K562 (cell line): ENCODE data around the gene LYPD4. TPM values are rescaled to one million over a fixed set of nuclear protein-coding genes. Genes with fewer than 3 reads are reported as not detected.
A peak's percentile ranks its signal among the peaks of the same experiment; 100 is the strongest.

Source experiments
- ARHGAP35 ChIP-seq: fragments of 450-650 bp; IDR thresholded peaks from 2 replicates; pipeline ENCODE4 v1.6.1; 2018; ENCODE audit not compliant: partially characterized antibody
- ELF2 ChIP-seq: fragments of 250-450 bp; sonication (Bioruptor Pico); IDR thresholded peaks from 2 replicates; pipeline ENCODE4 v1.5.0; 2021; ENCODE audit warnings: mild to moderate bottlenecking
- ETV1 ChIP-seq: fragments of 450-650 bp; conservative IDR thresholded peaks from 2 replicates; pipeline ENCODE4 v1.6.1; 2016; ENCODE audit warnings: missing genetic modification characterization, control low read depth, low read depth, missing compliant biosample characterization
- EZH2 ChIP-seq: IDR thresholded peaks from 2 replicates; pipeline ENCODE4 v1.6.1; 2012; ENCODE audit warnings: low read depth, mild to moderate bottlenecking, inconsistent platforms, low read length, borderline replicate concordance
- GABPB2 ChIP-seq: fragments of 250-450 bp; sonication (Bioruptor Pico); conservative IDR thresholded peaks from 2 replicates; pipeline ENCODE4 v1.5.1; 2021; ENCODE audit warnings: mild to moderate bottlenecking
- HCFC1 ChIP-seq: IDR thresholded peaks from 2 replicates; pipeline ENCODE4 v1.6.1; 2012; ENCODE audit warnings: low read depth, low read length, improper control_type of control experiment
- HDAC8 ChIP-seq: fragments of 450-650 bp; IDR thresholded peaks from 2 replicates; pipeline ENCODE4 v1.6.1; 2016; ENCODE audit warnings: mild to moderate bottlenecking, missing genetic modification characterization, moderate library complexity, missing compliant biosample characterization
- JUN ChIP-seq, 2 experiments: sonication (generic) in 1 of 2; formaldehyde crosslinking in 1 of 2; IDR thresholded peaks; 2 replicates each; pipeline versions ENCODE4 v1.6.1 to v1.8.0; 2012 to 2022; ENCODE audit warnings: borderline replicate concordance in 2 of 2, mild to moderate bottlenecking in 2 of 2, improper control_type of control experiment in 1 of 2, low read depth in 1 of 2, low read length in 1 of 2, missing genetic modification reagents in 1 of 2
- KAT7 ChIP-seq: sonication (generic); formaldehyde crosslinking; IDR thresholded peaks from 2 replicates; pipeline ENCODE4 v1.8.0; 2022; ENCODE audit warnings: missing genetic modification reagents, mild to moderate bottlenecking, borderline replicate concordance
- KDM1A ChIP-seq, 2 experiments: fragments of 450-650 bp; IDR thresholded peaks; 2 replicates each; pipeline ENCODE4 v1.6.1; 2016; ENCODE audit warnings: mild to moderate bottlenecking in 2 of 2
- LARP7 ChIP-seq: fragments of 450-650 bp; IDR thresholded peaks from 2 replicates; pipeline ENCODE4 v1.6.1; 2016
- MTA2 ChIP-seq: fragments of 450-650 bp; IDR thresholded peaks from 2 replicates; pipeline ENCODE4 v1.6.1; 2016; ENCODE audit warnings: low read depth
- RBM34 ChIP-seq: fragments of 200-400 bp; formaldehyde crosslinking; IDR thresholded peaks from 2 replicates; pipeline ENCODE4 v1.6.1; 2018; ENCODE audit warnings: low read length, borderline replicate concordance; ENCODE audit not compliant: insufficient read depth
- SIX5 ChIP-seq, 2 experiments: IDR thresholded peaks; 2 replicates each; pipeline ENCODE4 v1.6.1; 2011; ENCODE audit warnings: low read length in 2 of 2, borderline replicate concordance in 1 of 2, low read depth in 1 of 2, mild to moderate bottlenecking in 1 of 2, moderate library complexity in 1 of 2; ENCODE audit not compliant: insufficient read depth in 1 of 2
- TCFL5 ChIP-seq: fragments of 250-450 bp; sonication (Bioruptor Pico); conservative IDR thresholded peaks from 2 replicates; pipeline ENCODE4 v1.6.1; 2021; ENCODE audit warnings: mild to moderate bottlenecking, moderate library complexity, matching md5 sums
- ZBTB17 ChIP-seq: fragments of 450-650 bp; formaldehyde crosslinking; IDR thresholded peaks from 2 replicates; pipeline ENCODE4 v1.4.0; 2020; ENCODE audit warnings: mild to moderate bottlenecking
- ZZZ3 ChIP-seq: fragments of 450-650 bp; IDR thresholded peaks from 2 replicates; pipeline ENCODE4 v1.6.1; 2016; ENCODE audit warnings: antibody characterized with exemption, mild to moderate bottlenecking, moderate library complexity
- polyA plus RNA-seq, 8 experiments: library from polyadenylated mRNA; depleted of rRNA in 4 of 8; stranded (reverse) in 5 of 8; unstranded in 3 of 8; fragments of >200 nt; fragmentation: Nextera tagmentation in 2 of 8; fragmentation: Illumina TruSeq in 1 of 8; extraction: Ambion mirVana in 2 of 8; extraction: Trizol in 1 of 8; gene quantifications; 2 replicates each; pipeline versions ENCODE4 v1.2.1 to v1.2.3, GENCODE V29; 2011 to 2014; ENCODE audit warnings: inconsistent platforms in 1 of 8, missing spikeins in 1 of 8
- total RNA-seq, 7 experiments: library from RNA; depleted of rRNA in 6 of 7; stranded (reverse); fragments of >200 nt in 6 of 7; fragmentation: Illumina TruSeq in 2 of 7; extraction: Trizol in 2 of 7; gene quantifications; 2 replicates each; pipeline versions ENCODE4 v1.2.1 to v1.2.3, GENCODE V29; 2011 to 2021; ENCODE audit warnings: low replicate concordance in 1 of 7
- TF ChIP-seq, protein P1 (sequence below): conservative IDR thresholded peaks from 2 replicates; pipeline ENCODE4 v1.6.1; 2011; ENCODE audit warnings: low read depth, mild to moderate bottlenecking, low read length; ENCODE audit not compliant: control insufficient read depth
- TF ChIP-seq, protein P2 (sequence below): sonication (generic); formaldehyde crosslinking; IDR thresholded peaks from 2 replicates; pipeline ENCODE4 v1.8.1; 2023; ENCODE audit warnings: mild to moderate bottlenecking, missing genetic modification reagents
- TF ChIP-seq, protein P3 (sequence below): fragments of 250-450 bp; sonication (Bioruptor Pico); IDR thresholded peaks from 2 replicates; pipeline ENCODE4 v1.8.0; 2022; ENCODE audit warnings: moderate library complexity, mild to moderate bottlenecking, inconsistent platforms
- TF ChIP-seq, protein P4 (sequence below): fragments of 450-650 bp; IDR thresholded peaks from 2 replicates; pipeline ENCODE4 v1.6.1; 2016; ENCODE audit warnings: low read depth, mild to moderate bottlenecking, moderate library complexity
- TF ChIP-seq, protein P5 (sequence below): sonication (generic); formaldehyde crosslinking; IDR thresholded peaks from 2 replicates; pipeline ENCODE4 v1.9.0; 2022; ENCODE audit warnings: mild to moderate bottlenecking, missing genetic modification reagents

The LYPD4 gene
- total and polyA plus RNA-seq, 9 of the 15 experiments (the other 6 are each of a cell fraction or from before 2014, with no cell fraction given) = 0.11 TPM; not detected in 8

DNA sequence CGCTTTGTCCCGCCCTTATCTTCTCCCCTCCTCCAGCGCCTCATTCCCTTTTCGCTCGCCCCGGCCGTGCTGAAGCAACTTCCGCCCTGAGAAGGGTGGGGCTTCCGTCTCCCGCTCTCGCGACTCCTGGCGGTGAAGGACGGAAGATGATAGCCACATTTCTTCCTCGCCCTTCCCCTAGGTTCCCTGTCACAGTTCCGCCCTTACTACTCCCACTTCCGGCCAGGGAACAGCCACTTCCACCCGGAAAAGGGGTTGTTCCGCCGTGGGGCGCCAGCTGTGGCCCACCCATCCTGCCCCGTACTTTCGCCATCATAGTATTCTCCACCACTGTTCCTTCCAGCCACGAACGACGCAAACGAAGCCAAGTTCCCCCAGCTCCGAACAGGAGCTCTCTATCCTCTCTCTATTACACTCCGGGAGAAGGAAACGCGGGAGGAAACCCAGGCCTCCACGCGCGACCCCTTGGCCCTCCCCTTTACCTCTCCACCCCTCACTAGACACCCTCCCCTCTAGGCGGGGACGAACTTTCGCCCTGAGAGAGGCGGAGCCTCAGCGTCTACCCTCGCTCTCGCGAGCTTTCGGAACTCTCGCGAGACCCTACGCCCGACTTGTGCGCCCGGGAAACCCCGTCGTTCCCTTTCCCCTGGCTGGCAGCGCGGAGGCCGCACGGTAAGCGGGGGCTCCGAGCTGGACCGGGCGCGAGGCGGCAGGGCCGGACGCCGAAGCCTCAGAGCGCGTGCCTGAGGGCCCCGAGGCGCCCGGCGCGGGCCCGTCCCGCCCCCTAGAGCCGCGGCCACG is 15.3 kb upstream of the LYPD4 start, which contains the start of gene RPS19 (continued):
- no peak for TF ChIP-seq TCFL5 (CRISPR knock-in tag)
- TF ChIP-seq JUN (IDR thresholded peaks at IDR 0.05; ENCODE audit: borderline replicate concordance, low read depth, low read length) = peak; percentile 48; the same call in 1 of the 2 replicates
- peak; percentile 58; the same call in 1 of the 2 replicates for TF ChIP-seq JUN (CRISPR knock-in tag; IDR thresholded peaks at IDR 0.05; ENCODE audit: borderline replicate concordance)
- TF ChIP-seq HCFC1 = peak; percentile 95
- TF ChIP-seq MTA2 = peak; percentile 80
- TF ChIP-seq KDM1A (IDR thresholded peaks at IDR 0.05) = no peak
- TF ChIP-seq, protein P1, sequence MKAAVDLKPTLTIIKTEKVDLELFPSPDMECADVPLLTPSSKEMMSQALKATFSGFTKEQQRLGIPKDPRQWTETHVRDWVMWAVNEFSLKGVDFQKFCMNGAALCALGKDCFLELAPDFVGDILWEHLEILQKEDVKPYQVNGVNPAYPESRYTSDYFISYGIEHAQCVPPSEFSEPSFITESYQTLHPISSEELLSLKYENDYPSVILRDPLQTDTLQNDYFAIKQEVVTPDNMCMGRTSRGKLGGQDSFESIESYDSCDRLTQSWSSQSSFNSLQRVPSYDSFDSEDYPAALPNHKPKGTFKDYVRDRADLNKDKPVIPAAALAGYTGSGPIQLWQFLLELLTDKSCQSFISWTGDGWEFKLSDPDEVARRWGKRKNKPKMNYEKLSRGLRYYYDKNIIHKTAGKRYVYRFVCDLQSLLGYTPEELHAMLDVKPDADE = peak; percentile 85
- peak; percentile 69 to 79 for TF ChIP-seq SIX5 (IDR thresholded peaks at IDR 0.05; ENCODE audit: borderline replicate concordance in 1 of 2, insufficient read depth in 1 of 2, low read depth in 1 of 2, low read length in 2 of 2)
- peak; percentile 98 for TF ChIP-seq ARHGAP35
- TF ChIP-seq ZBTB17 = peak; percentile 41; the same call in 1 of the 2 replicates
- TF ChIP-seq, protein P2, sequence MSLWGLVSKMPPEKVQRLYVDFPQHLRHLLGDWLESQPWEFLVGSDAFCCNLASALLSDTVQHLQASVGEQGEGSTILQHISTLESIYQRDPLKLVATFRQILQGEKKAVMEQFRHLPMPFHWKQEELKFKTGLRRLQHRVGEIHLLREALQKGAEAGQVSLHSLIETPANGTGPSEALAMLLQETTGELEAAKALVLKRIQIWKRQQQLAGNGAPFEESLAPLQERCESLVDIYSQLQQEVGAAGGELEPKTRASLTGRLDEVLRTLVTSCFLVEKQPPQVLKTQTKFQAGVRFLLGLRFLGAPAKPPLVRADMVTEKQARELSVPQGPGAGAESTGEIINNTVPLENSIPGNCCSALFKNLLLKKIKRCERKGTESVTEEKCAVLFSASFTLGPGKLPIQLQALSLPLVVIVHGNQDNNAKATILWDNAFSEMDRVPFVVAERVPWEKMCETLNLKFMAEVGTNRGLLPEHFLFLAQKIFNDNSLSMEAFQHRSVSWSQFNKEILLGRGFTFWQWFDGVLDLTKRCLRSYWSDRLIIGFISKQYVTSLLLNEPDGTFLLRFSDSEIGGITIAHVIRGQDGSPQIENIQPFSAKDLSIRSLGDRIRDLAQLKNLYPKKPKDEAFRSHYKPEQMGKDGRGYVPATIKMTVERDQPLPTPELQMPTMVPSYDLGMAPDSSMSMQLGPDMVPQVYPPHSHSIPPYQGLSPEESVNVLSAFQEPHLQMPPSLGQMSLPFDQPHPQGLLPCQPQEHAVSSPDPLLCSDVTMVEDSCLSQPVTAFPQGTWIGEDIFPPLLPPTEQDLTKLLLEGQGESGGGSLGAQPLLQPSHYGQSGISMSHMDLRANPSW (CRISPR knock-in tag) = peak; percentile 85; the same call in 1 of the 2 replicates
- TF ChIP-seq, protein P3, sequence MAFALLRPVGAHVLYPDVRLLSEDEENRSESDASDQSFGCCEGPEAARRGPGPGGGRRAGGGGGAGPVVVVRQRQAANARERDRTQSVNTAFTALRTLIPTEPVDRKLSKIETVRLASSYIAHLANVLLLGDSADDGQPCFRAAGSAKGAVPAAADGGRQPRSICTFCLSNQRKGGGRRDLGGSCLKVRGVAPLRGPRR (CRISPR knock-in tag) = no peak
- TF ChIP-seq, protein P4, sequence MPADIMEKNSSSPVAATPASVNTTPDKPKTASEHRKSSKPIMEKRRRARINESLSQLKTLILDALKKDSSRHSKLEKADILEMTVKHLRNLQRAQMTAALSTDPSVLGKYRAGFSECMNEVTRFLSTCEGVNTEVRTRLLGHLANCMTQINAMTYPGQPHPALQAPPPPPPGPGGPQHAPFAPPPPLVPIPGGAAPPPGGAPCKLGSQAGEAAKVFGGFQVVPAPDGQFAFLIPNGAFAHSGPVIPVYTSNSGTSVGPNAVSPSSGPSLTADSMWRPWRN = 0 out of 2 replicates have a peak, but pooled peaks have one; percentile 31
- TF ChIP-seq ELF2 (CRISPR knock-in tag) = peak; percentile 100
- no peak for TF ChIP-seq GABPB2 (CRISPR knock-in tag)
- peak; percentile 78; the same call in 1 of the 2 replicates for TF ChIP-seq ZZZ3
- TF ChIP-seq HDAC8 = 0 out of 2 replicates have a peak, but pooled peaks have one; percentile 19
- no peak for TF ChIP-seq EZH2
- TF ChIP-seq KAT7 (CRISPR knock-in tag) = peak; percentile 83; the same call in 1 of the 2 replicates
- no peak for TF ChIP-seq RBM34
- peak; percentile 96 for TF ChIP-seq ETV1 (tag)
- no peak for TF ChIP-seq LARP7
- TF ChIP-seq, protein P5, sequence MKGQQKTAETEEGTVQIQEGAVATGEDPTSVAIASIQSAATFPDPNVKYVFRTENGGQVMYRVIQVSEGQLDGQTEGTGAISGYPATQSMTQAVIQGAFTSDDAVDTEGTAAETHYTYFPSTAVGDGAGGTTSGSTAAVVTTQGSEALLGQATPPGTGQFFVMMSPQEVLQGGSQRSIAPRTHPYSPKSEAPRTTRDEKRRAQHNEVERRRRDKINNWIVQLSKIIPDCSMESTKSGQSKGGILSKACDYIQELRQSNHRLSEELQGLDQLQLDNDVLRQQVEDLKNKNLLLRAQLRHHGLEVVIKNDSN (CRISPR knock-in tag) = no peak
